Liver (tissue), 9 donors: ENCODE results near the gene RELT. TPM values are rescaled to one million over a fixed set of nuclear protein-coding genes. Genes with fewer than 3 reads are reported as not detected.

Experiments used
- DNase-seq: peaks from one replicate; pipeline ENCODE4 v3.0.0-alpha.2; 2017; ENCODE audit warnings: low spot score
- H3K27ac ChIP-seq, 2 donors: one replicate each; pipeline ENCODE4 v1.7.0; 2013; ENCODE audit warnings: inconsistent platforms in 2 of 2, low read length in 2 of 2, control low read depth in 1 of 2, low read depth in 1 of 2, mild to moderate bottlenecking in 1 of 2
- H3K27me3 ChIP-seq, 4 donors: one replicate each; pipeline versions ENCODE4 v1.6.1 to v1.7.0; 2013; ENCODE audit warnings: low read length in 3 of 4, inconsistent platforms in 1 of 4, mild to moderate bottlenecking in 1 of 4, moderate library complexity in 1 of 4; ENCODE audit not compliant: control insufficient read depth in 4 of 4, insufficient read depth in 4 of 4
- H3K36me3 ChIP-seq, 4 donors: one replicate each; pipeline versions ENCODE4 v1.6.1 to v1.7.0; 2013; ENCODE audit warnings: low read length in 3 of 4, mild to moderate bottlenecking in 3 of 4, low read depth in 1 of 4, moderate library complexity in 1 of 4; ENCODE audit not compliant: control insufficient read depth in 4 of 4, insufficient read depth in 3 of 4
- H3K4me1 ChIP-seq, 4 donors: one replicate each; pipeline versions ENCODE4 v1.6.1 to v1.7.0; 2013; ENCODE audit warnings: low read length in 3 of 4, mild to moderate bottlenecking in 3 of 4, moderate library complexity in 1 of 4; ENCODE audit not compliant: control insufficient read depth in 4 of 4, insufficient read depth in 4 of 4
- H3K4me3 ChIP-seq, 3 donors: one replicate each; pipeline versions ENCODE4 v1.6.1 to v1.7.0; 2013; ENCODE audit warnings: low read length in 3 of 3, control low read depth in 1 of 3, low read depth in 1 of 3, mild to moderate bottlenecking in 1 of 3
- H3K9ac ChIP-seq, 2 donors: one replicate each; pipeline ENCODE4 v1.7.0; 2013; ENCODE audit warnings: low read length in 2 of 2, mild to moderate bottlenecking in 2 of 2, moderate library complexity in 2 of 2, control low read depth in 1 of 2, low read depth in 1 of 2
- H3K9me3 ChIP-seq, 4 donors: one replicate each; pipeline versions ENCODE4 v1.6.1 to v1.7.0; 2013; ENCODE audit warnings: low read length in 3 of 4; ENCODE audit not compliant: control insufficient read depth in 4 of 4
- CTCF ChIP-seq: fragments of 150-350 bp; IDR thresholded peaks from 2 replicates; pipeline ENCODE4 v1.5.1; 2017; ENCODE audit warnings: improper control_type of control experiment, low read depth, low read length; ENCODE audit not compliant: missing input control
- EGR1 ChIP-seq, 2 donors: IDR thresholded peaks; 2 replicates each; pipeline ENCODE4 v1.6.1; 2016 to 2018; ENCODE audit warnings: antibody characterized with exemption in 2 of 2, low read depth in 2 of 2
- FOXA1 ChIP-seq: IDR thresholded peaks from 2 replicates; pipeline ENCODE4 v1.6.1; 2016; ENCODE audit warnings: antibody characterized with exemption
- FOXA2 ChIP-seq: IDR thresholded peaks from 2 replicates; pipeline ENCODE4 v1.6.1; 2016; ENCODE audit warnings: antibody characterized with exemption
- GABPA ChIP-seq, 2 donors: IDR thresholded peaks in 1 of 2; conservative IDR thresholded peaks in 1 of 2; 2 replicates each; pipeline ENCODE4 v1.6.1; 2016; ENCODE audit warnings: antibody characterized with exemption in 2 of 2, mild to moderate bottlenecking in 1 of 2, moderate library complexity in 1 of 2
- HNF4A ChIP-seq, 2 donors: conservative IDR thresholded peaks; 2 replicates each; pipeline ENCODE4 v1.6.1; 2016; ENCODE audit warnings: antibody characterized with exemption in 2 of 2, mild to moderate bottlenecking in 2 of 2
- HNF4G ChIP-seq: IDR thresholded peaks from 2 replicates; pipeline ENCODE4 v1.6.1; 2016; ENCODE audit warnings: antibody characterized with exemption
- JUND ChIP-seq, 2 donors: IDR thresholded peaks; 2 replicates each; pipeline ENCODE4 v1.6.1; 2016; ENCODE audit warnings: antibody characterized with exemption in 2 of 2
- MAX ChIP-seq: IDR thresholded peaks from 2 replicates; pipeline ENCODE4 v1.6.1; 2016; ENCODE audit warnings: antibody characterized with exemption
- NR2F2 ChIP-seq: IDR thresholded peaks from 2 replicates; pipeline ENCODE4 v1.6.1; 2016; ENCODE audit warnings: antibody characterized with exemption
- RAD21 ChIP-seq, 2 donors: IDR thresholded peaks; 2 replicates each; pipeline ENCODE4 v1.6.1; 2016; ENCODE audit warnings: antibody characterized with exemption in 2 of 2, mild to moderate bottlenecking in 2 of 2
- RXRA ChIP-seq, 2 donors: IDR thresholded peaks; 2 replicates each; pipeline ENCODE4 v1.6.1; 2017 to 2018; ENCODE audit warnings: antibody characterized with exemption in 2 of 2, mild to moderate bottlenecking in 1 of 2
- SP1 ChIP-seq: IDR thresholded peaks from 2 replicates; pipeline ENCODE4 v1.6.1; 2018; ENCODE audit warnings: antibody characterized with exemption, mild to moderate bottlenecking
- TAF1 ChIP-seq: conservative IDR thresholded peaks from 2 replicates; pipeline ENCODE4 v1.6.1; 2016; ENCODE audit warnings: antibody characterized with exemption, mild to moderate bottlenecking
- YY1 ChIP-seq: IDR thresholded peaks from 2 replicates; pipeline ENCODE4 v1.6.1; 2016; ENCODE audit warnings: antibody characterized with exemption, mild to moderate bottlenecking
- WGBS: extraction: QIAGEN DNeasy Blood & Tissue Kit; methylation state at CpG from one replicate; pipeline ENCODE4 v1.1.7; 2013; 5-methylcytosine and 5-hydroxymethylcytosine counted together
- polyA plus RNA-seq, 2 donors: library from polyadenylated mRNA; stranded (reverse) in 1 of 2; unstranded in 1 of 2; fragments of 200-250 nt in 1 of 2; fragments of >200 nt in 1 of 2; fragmentation: Nextera tagmentation in 1 of 2; extraction: Ambion mirVana in 1 of 2; gene quantifications; one replicate each; pipeline versions ENCODE4 v1.2.1 to v1.2.3, GENCODE V29; 2013 to 2015
- total RNA-seq, 2 donors: library from RNA; depleted of rRNA; stranded (reverse); fragments of >200 nt; gene quantifications; one replicate each; pipeline ENCODE4 v1.2.3, GENCODE V29; 2014
- TF ChIP-seq, protein P1 (sequence below): IDR thresholded peaks from 2 replicates; pipeline ENCODE4 v1.6.1; 2016; ENCODE audit warnings: antibody characterized with exemption
- donor health status: healthy.
- donor health status: healthy.
- donor health status: healthy.
- donor health status: healthy.
- donor health status: healthy.

Gene RELT
- total and polyA plus RNA-seq, 4 donors = 0.21 to 8.0 (median 2.3) TPM

DNA sequence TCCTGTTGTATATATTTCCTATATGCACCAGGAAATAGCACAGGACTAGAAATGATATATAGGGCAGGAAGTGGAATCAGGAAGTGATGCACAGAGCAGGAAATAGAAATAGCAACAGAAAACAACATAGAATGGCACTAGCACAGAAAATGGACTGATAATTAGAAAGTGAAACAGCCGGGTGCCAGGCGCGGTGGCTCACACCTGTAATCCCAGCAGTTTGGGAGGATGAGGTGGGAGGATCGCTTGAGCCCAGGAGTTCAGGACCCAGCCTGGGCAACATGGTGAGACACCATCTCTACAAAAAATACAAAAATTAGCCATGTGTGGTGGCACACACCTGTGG is 10.0 kb upstream of the RELT start:
- H3K9ac ChIP-seq = no peak overlapping the region

DNA sequence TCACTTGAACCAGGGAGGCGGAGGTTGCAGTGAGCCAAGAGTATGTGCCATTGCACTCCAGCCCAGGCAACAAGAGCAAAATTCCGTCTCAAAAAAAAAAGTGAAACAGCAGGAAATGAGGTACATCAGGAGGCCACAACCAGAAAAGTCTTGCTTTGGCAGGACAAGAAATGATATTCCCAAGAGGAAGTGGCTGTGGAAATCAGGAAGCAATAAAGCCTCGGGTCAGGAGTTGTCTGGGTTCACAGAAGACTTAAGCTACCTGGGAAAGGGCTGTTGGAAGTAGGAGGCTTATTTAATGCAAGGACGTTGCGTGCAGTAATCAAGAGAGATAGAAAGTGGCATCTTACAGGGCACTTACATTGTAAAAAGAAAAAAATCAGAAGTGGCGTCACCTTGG is 9.2 kb upstream of the RELT start:
- H3K9me3 ChIP-seq = no peaks in the 10 kb centered on the region
- H3K36me3 ChIP-seq = no peaks in the 10 kb centered on the region
- H3K4me3 ChIP-seq = no peak overlapping the region
- TF ChIP-seq, protein P1, sequence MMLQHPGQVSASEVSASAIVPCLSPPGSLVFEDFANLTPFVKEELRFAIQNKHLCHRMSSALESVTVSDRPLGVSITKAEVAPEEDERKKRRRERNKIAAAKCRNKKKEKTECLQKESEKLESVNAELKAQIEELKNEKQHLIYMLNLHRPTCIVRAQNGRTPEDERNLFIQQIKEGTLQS = no peak
- TF ChIP-seq FOXA2 = no peak
- TF ChIP-seq YY1 = no peak
- TF ChIP-seq FOXA1 = no peak
- TF ChIP-seq TAF1 = no peak
- TF ChIP-seq MAX = no peak
- TF ChIP-seq GABPA (IDR thresholded peaks at IDR 0.05 in 1 of 2, conservative IDR thresholded peaks at IDR 0.05 in 1 of 2) = no peak
- TF ChIP-seq HNF4A (conservative IDR thresholded peaks at IDR 0.05) = no peak
- no peak for TF ChIP-seq RXRA (IDR thresholded peaks at IDR 0.05)
- TF ChIP-seq JUND (IDR thresholded peaks at IDR 0.05) = no peak
- TF ChIP-seq SP1 = no peak
- DNase-seq = no peak
- no peak overlapping the region for H3K9ac ChIP-seq
- WGBS = 80% methylated on average over 6 of the region's 6 CpGs
- no peaks in the 10 kb centered on the region for H3K27me3 ChIP-seq
- H3K27ac ChIP-seq = no peak overlapping the region
- H3K4me1 ChIP-seq = no peaks in the 10 kb centered on the region

More for the DNA sequence above, 10.0 kb upstream of the RELT start:
- Histone ChIP-seq H3K4me1 (no peaks in the 10 kb centered on the region), H3K9me3 (no peaks in the 10 kb centered on the region), H3K27me3 (no peaks in the 10 kb centered on the region), H3K27ac (no peak overlapping the region), H3K4me3 (no peak overlapping the region), H3K36me3 (no peaks in the 10 kb centered on the region)
- no peak for TF ChIP-seq JUND (IDR thresholded peaks at IDR 0.05)
- no peak for TF ChIP-seq CTCF
- TF ChIP-seq SP1 = no peak
- TF ChIP-seq TAF1 = no peak
- TF ChIP-seq NR2F2 = no peak
- TF ChIP-seq FOXA1 = no peak
- TF ChIP-seq YY1 = no peak
- no peak for TF ChIP-seq RXRA (IDR thresholded peaks at IDR 0.05)
- no peak for TF ChIP-seq GABPA (IDR thresholded peaks at IDR 0.05 in 1 of 2, conservative IDR thresholded peaks at IDR 0.05 in 1 of 2)
- no peak for TF ChIP-seq RAD21 (IDR thresholded peaks at IDR 0.05)
- TF ChIP-seq MAX = no peak
- TF ChIP-seq HNF4A (conservative IDR thresholded peaks at IDR 0.05) = no peak
- no peak for TF ChIP-seq HNF4G
- no peak for TF ChIP-seq EGR1 (IDR thresholded peaks at IDR 0.05; ENCODE audit: low read depth in 2 of 2)
- no peak for TF ChIP-seq FOXA2
- DNase-seq = no peak
- WGBS = 82% methylated on average over 4 of the region's 4 CpGs

- Histone ChIP-seq H3K9ac (no peak overlapping the region), H3K9me3 (no peaks in the 10 kb centered on the region), H3K27me3 (no peaks in the 10 kb centered on the region), H3K4me3 (no peak overlapping the region), H3K4me1 (no peaks in the 10 kb centered on the region), H3K27ac (no peak overlapping the region), H3K36me3 (no peaks in the 10 kb centered on the region)
- WGBS = 84% methylated on average over 20 of the region's 20 CpGs
- TF ChIP-seq GABPA (IDR thresholded peaks at IDR 0.05 in 1 of 2, conservative IDR thresholded peaks at IDR 0.05 in 1 of 2) = no peak
- no peak for TF ChIP-seq RXRA (IDR thresholded peaks at IDR 0.05)
- no peak for TF ChIP-seq TAF1
- no peak for TF ChIP-seq SP1
- TF ChIP-seq NR2F2 = no peak
- no peak for DNase-seq
Observed at GRCh38 chr11:73367482-73368024, 8.6 kb upstream of the RELT start.
